Tibial artery (tissue), 4 donors: Measurements from ENCODE around the gene NR2F2.
A peak's percentile ranks its signal among the peaks of the same experiment; 100 is the strongest.

Experiments used
- DNase-seq, 2 donors: peaks; one replicate each; pipeline ENCODE4 v3.0.0-alpha.2; 2019
- H3K27ac ChIP-seq, 2 donors: fragments of 200-600 bp; sonication (generic) in 1 of 2; 1 replicate in 1 of 2; 2 replicates in 1 of 2; pipeline ENCODE4 v1.5.1; 2018 to 2019; ENCODE audit warnings: mild to moderate bottlenecking in 1 of 2
- H3K27me3 ChIP-seq, 2 donors: fragments of 200-600 bp; sonication (generic) in 1 of 2; one replicate each; pipeline versions ENCODE4 v1.5.1 to v1.6.0; 2016 to 2019
- H3K36me3 ChIP-seq, 3 donors: fragments of 200-600 bp; sonication (generic) in 2 of 3; one replicate each; pipeline ENCODE4 v1.5.1; 2016 to 2019; ENCODE audit warnings: mild to moderate bottlenecking in 2 of 3
- H3K4me1 ChIP-seq, 4 donors: fragments of 200-600 bp; sonication (generic) in 2 of 4; 1 replicate in 3 of 4; 2 replicates in 1 of 4; pipeline ENCODE4 v1.5.1; 2016 to 2019
- H3K4me3 ChIP-seq, 2 donors: fragments of 200-600 bp; sonication (generic) in 1 of 2; 1 replicate in 1 of 2; 2 replicates in 1 of 2; pipeline ENCODE4 v1.5.1; 2018 to 2019; ENCODE audit warnings: mild to moderate bottlenecking in 2 of 2
- H3K9me3 ChIP-seq, 3 donors: fragments of 200-600 bp; sonication (generic) in 1 of 3; one replicate each; pipeline ENCODE4 v1.5.1; 2016 to 2019
- intact Hi-C: fragments of 100-400 bp; cut with DNase I; formaldehyde crosslinking; loops from one replicate; pipeline ENCODE4 v1.15.0; 2023; ENCODE audit warnings: low total_unique reads
- TF ChIP-seq, protein P1 (sequence below), 2 experiments: fragments of 200-600 bp in 1 of 2; fragments of 450-650 bp in 1 of 2; IDR thresholded peaks; one replicate each; pipeline ENCODE4 v1.5.1; 2017 to 2019; ENCODE audit warnings: antibody characterized with exemption in 2 of 2, mild to moderate bottlenecking in 1 of 2, moderate library complexity in 1 of 2

The NR2F2 gene

GRCh38 chr15:96316953-96317629 is 13.4 kb upstream of the NR2F2 start:
- peak overlapping the region; percentile 96 to 100 for H3K27ac ChIP-seq
- DNase-seq, result peak in 1 of 2 donors; percentile 82
- H3K9me3 ChIP-seq, result no peaks in the 10 kb centered on the region
- TF ChIP-seq, protein P1, sequence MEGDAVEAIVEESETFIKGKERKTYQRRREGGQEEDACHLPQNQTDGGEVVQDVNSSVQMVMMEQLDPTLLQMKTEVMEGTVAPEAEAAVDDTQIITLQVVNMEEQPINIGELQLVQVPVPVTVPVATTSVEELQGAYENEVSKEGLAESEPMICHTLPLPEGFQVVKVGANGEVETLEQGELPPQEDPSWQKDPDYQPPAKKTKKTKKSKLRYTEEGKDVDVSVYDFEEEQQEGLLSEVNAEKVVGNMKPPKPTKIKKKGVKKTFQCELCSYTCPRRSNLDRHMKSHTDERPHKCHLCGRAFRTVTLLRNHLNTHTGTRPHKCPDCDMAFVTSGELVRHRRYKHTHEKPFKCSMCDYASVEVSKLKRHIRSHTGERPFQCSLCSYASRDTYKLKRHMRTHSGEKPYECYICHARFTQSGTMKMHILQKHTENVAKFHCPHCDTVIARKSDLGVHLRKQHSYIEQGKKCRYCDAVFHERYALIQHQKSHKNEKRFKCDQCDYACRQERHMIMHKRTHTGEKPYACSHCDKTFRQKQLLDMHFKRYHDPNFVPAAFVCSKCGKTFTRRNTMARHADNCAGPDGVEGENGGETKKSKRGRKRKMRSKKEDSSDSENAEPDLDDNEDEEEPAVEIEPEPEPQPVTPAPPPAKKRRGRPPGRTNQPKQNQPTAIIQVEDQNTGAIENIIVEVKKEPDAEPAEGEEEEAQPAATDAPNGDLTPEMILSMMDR (IDR thresholded peaks at IDR 0.05), result no peak
- intact Hi-C loops, result no loop called here
- no peaks in the 10 kb centered on the region for H3K27me3 ChIP-seq
- peak overlapping the region; percentile 92 to 97 for H3K4me3 ChIP-seq
- H3K4me1 ChIP-seq, result peaks cover 0 to 56% (median 7%) of the 10 kb centered on the region in 4 donors
- H3K36me3 ChIP-seq, result no peaks in the 10 kb centered on the region

GRCh38 chr15:96320107-96320506 is 10.4 kb upstream of the NR2F2 start:
- Histone ChIP-seq H3K27ac (peak overlapping the region; percentile 96 to 100), H3K9me3 (no peaks in the 10 kb centered on the region), H3K27me3 (no peaks in the 10 kb centered on the region), H3K4me1 (peaks cover 0 to 59% (median 18%) of the 10 kb centered on the region in 4 donors), H3K4me3 (peak overlapping the region; percentile 92 to 97), H3K36me3 (no peaks in the 10 kb centered on the region)
- TF ChIP-seq, protein P1 (IDR thresholded peaks at IDR 0.05), result no peak
- no peak for DNase-seq
- intact Hi-C loops, result loop anchor here (5.0 kb wide), 1 partner anchor 1058 kb away; no protein-coding TSS in a partner anchor

DNA sequence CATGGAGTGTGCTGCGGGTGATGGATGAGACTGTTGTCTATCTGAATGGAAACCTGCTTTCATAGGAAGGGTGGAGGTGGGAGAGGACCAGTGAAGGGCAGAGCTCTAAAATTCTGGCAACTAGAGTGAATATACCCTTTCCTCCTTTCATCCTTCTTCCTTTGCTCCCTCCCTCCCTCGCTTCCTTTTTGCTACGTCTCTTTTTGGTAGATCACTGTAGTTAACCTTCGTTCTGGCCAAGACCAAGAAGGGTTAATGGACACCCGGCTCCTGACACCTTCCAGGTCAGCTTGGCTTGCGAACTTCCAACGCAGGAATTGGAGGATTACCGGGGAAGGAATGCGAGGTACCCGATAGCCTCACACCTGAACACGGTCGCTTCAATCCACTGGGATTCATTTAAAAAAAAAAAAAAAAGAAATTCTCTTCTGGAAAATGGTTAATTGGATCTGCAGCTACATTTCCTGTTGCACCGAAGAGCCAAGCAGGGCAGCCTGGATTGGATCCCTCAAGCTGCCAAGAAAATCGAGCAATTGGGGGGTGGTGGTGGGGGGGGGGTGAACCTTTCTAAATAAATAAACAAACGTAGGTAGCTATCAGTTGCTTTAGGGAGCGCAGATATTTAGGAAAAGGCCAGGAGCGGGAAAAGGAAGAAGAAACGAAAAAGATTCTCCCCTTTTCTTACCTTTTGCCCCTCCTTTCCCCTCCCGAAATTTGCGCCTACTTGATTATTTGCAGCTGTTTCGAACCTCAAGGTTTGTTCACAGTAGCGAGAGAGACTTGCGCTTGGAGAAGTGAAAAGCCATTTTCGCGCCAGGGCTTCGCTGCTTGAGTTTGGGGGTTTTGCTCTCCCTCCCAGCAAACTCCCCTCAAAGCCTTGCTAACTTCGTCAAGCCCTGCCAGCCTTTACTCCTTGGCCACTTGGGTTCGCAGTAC is 9.5 kb upstream of the NR2F2 start:
- peak overlapping the region; percentile 92 to 97 for H3K4me3 ChIP-seq
- H3K4me1 ChIP-seq, result peaks cover 0 to 52% (median 18%) of the 10 kb centered on the region in 4 donors
- intact Hi-C loops, result loop anchor here (5.0 kb wide), 1 partner anchor 1059 kb away; no protein-coding TSS in a partner anchor
- H3K27ac ChIP-seq, result peak overlapping the region; percentile 96 to 100
- no peaks in the 10 kb centered on the region for H3K36me3 ChIP-seq
- H3K27me3 ChIP-seq, result no peaks in the 10 kb centered on the region
- TF ChIP-seq, protein P1 (IDR thresholded peaks at IDR 0.05), result no peak
- peak; percentile 20 to 72 for DNase-seq
- no peaks in the 10 kb centered on the region for H3K9me3 ChIP-seq

DNA sequence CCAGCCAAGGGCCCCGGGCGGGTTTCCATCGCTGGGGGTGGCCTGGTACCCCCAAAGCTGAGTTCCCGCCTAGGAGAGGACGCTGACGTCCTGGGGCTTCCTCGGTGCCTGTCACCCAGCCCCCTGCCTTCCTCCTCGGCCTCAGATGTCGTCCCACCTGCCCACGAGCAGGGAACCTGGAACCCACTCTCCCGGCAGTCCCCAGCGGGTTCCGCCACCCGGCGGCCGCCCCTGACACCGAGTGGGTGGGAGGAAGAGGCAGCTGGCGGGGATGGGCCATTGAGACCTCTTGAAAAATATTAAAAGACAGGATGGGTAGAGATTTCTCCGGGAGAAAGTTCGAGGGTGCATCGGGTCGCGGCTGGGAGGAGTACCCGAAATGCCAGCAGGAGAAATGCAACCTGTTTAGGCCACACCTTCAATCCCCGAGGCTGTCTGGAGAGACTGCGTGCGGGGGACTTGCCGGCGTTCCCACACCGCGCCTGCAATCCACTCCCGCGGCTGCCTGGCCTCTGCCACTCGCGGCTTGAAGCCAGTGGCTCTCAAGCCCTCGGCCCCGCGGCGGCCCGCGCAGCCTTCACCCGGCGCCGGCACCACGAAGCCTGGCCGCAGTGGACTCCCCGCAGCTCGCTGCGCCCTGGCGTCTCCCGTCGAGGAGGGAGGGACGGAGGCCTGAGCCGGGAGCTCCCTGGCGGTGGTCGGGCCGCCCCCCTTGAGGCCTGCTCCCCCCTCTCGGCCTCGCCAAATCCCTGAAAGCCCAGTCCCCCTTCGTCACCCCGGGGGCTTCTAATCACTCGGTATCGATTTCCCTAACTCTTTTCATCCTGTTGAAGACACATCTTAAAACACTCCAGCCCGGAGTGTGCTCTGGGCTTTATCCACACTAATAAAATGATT is 8.6 kb upstream of the NR2F2 start:
- Histone ChIP-seq H3K9me3 (no peaks in the 10 kb centered on the region), H3K27ac (peak overlapping the region; percentile 96 to 100), H3K36me3 (no peaks in the 10 kb centered on the region), H3K27me3 (no peaks in the 10 kb centered on the region), H3K4me1 (peaks cover 0 to 43% (median 18%) of the 10 kb centered on the region in 4 donors), H3K4me3 (peak overlapping the region; percentile 92 to 97)
- intact Hi-C loops, result loop anchor here (5.0 kb wide), 1 partner anchor 1060 kb away; no protein-coding TSS in a partner anchor
- TF ChIP-seq, protein P1 (IDR thresholded peaks at IDR 0.05), result no peak
- DNase-seq, result peak; percentile 29 to 74
